Psoas muscle (tissue), 8 donors: ENCODE results near the gene CFP. TPM values are rescaled to one million over a fixed set of nuclear protein-coding genes. Genes with fewer than 3 reads are reported as not detected.
"Not testable (repeated sequence)": the region's sequence is repeated elsewhere in the genome, so short reads cannot be mapped to it uniquely, and the experiment has no call there.

ENCODE experiments used
- ATAC-seq, 4 donors: fragments of 200-7000 bp; cut with Tn5 transposase; one replicate each; pipeline ENCODE4 v1.9.1; 2020; ENCODE audit warnings: moderate library complexity in 3 of 4, mild to moderate bottlenecking in 2 of 4
- DNase-seq, 2 donors: peaks; one replicate each; pipeline ENCODE4 v3.0.0-alpha.2; 2020
- H3K27ac ChIP-seq: fragments of 200-600 bp; one replicate; pipeline ENCODE4 v1.8.0; 2022
- H3K27me3 ChIP-seq, 3 donors: fragments of 200-600 bp in 1 of 3; one replicate each; pipeline versions ENCODE4 v1.6.1 to v1.8.0; 2013 to 2022; ENCODE audit warnings: low read length in 2 of 3, mild to moderate bottlenecking in 2 of 3, moderate library complexity in 1 of 3; ENCODE audit not compliant: insufficient read depth in 3 of 3
- H3K36me3 ChIP-seq, 2 donors: fragments of 200-600 bp in 1 of 2; one replicate each; pipeline versions ENCODE4 v1.6.1 to v1.8.0; 2013 to 2022; ENCODE audit warnings: low read depth in 1 of 2, mild to moderate bottlenecking in 1 of 2, moderate library complexity in 1 of 2; ENCODE audit not compliant: insufficient read depth in 1 of 2
- H3K4me1 ChIP-seq: fragments of 200-600 bp; one replicate; pipeline ENCODE4 v1.8.0; 2022
- H3K4me3 ChIP-seq: fragments of 200-600 bp; one replicate; pipeline ENCODE4 v1.8.0; 2022; ENCODE audit warnings: mild to moderate bottlenecking
- H3K9me3 ChIP-seq: fragments of 200-600 bp; one replicate; pipeline ENCODE4 v1.8.0; 2022
- CTCF ChIP-seq: fragments of 200-600 bp; IDR thresholded peaks from one replicate; pipeline ENCODE4 v1.8.0; 2022; ENCODE audit warnings: antibody characterized with exemption
- WGBS, 3 donors: extraction: QIAGEN DNeasy Blood & Tissue Kit; methylation state at CpG; one replicate each; pipeline versions ENCODE4 v1.1.6 to v1.1.7; 2013; 5-methylcytosine and 5-hydroxymethylcytosine counted together
- intact Hi-C, 2 donors: fragments of 100-400 bp; cut with DNase I; formaldehyde crosslinking; loops; one replicate each; pipeline versions ENCODE4 v1.11.0 to v1.14.2; 2022
- long read RNA-seq, 2 donors: library from polyadenylated mRNA; unstranded; transcript quantifications; one replicate each; pipeline ENCODE4 v2.0.0, GENCODE V29; 2021
- polyA plus RNA-seq, 3 donors: library from polyadenylated mRNA; stranded (reverse); fragments of 200-250 nt; gene quantifications; one replicate each; pipeline ENCODE4 v1.2.3, GENCODE V29; 2013
- total RNA-seq, 4 donors: library from RNA; stranded (reverse); fragmentation: NEBNext Ultra II Directional in 2 of 4; extraction: Animal tissue kit (Norgen Biotek cat#: 25700) in 2 of 4; gene quantifications; one replicate each; pipeline versions ENCODE4 v1.2.1 to v1.2.4, GENCODE V29; 2021 to 2023
- donor health status: healthy with polysubstance abuse.
- donor health status: DM: no; HTN: no; CAD: no; lungs with moderate emphysema.
- donor health status: Bipolar disorder and iron deficiency.
- donor health status: healthy.
- donor health status: DM: yes; HTN: yes; CAD: no.
- donor health status: DM: no; HTN: no; CAD: no.
- donor health status: DM: no; HTN: no; CAD: no.
- donor health status: DM: yes; HTN: yes; CAD: no.

Gene CFP
- total RNA-seq, result 1 to 10 TPM in 3 of 4 donors, under 1 TPM in 1; 0.51 to 1.8 (median 1.6) TPM
- polyA plus RNA-seq, result 1 to 10 TPM in 1 of 3 donors, under 1 TPM in 2; 0.86 to 1.6 (median 0.90) TPM
- long read RNA-seq, donor 1, partial matches to known transcripts, result 0 of 3 reads
- long read RNA-seq, donor 1, other reads (novel, unspliced or antisense), result 0 of 3 reads
- long read RNA-seq, donor 2, transcript CFP-203 (9 exons, 1,592 nt), result major isoform, 5 of 5 reads
- long read RNA-seq, donor 2, partial matches to known transcripts, result 0 of 5 reads
- long read RNA-seq, donor 2, other reads (novel, unspliced or antisense), result 0 of 5 reads

GRCh38 chrX:47629419-47630200 lies at the start of gene CFP:
CFP (minus strand) TSS chrX:47629930; CDS start chrX:47629844, 86 bp downstream.
- no peak for TF ChIP-seq CTCF
- H3K27me3 ChIP-seq, result peaks cover 0 to 6% (median 0%) of the 10 kb centered on the region in 3 donors
- ATAC-seq (no peak), DNase-seq (no peak)
- no peaks in the 10 kb centered on the region for H3K9me3 ChIP-seq
- no peaks in the 10 kb centered on the region for H3K4me1 ChIP-seq
- WGBS, 3 donors, result 48 to 60% (median 56%) methylated on average over 11 to 14 of the region's 14 CpGs
- H3K27ac ChIP-seq, result no peak within 1 kb of the TSS
- H3K36me3 ChIP-seq, result peaks cover 0 to 4% of the 10 kb centered on the region in 2 donors
- intact Hi-C loops, result no loop called here
- no peak within 1 kb of the TSS for H3K4me3 ChIP-seq

- 57 to 65% (median 61%) methylated on average over 7 of the region's 7 CpGs for WGBS, 3 donors
- H3K4me1 ChIP-seq, intact Hi-C loops, H3K4me3 ChIP-seq, DNase-seq, H3K27ac ChIP-seq, H3K36me3 ChIP-seq, H3K27me3 ChIP-seq, H3K9me3 ChIP-seq, ATAC-seq: not testable (repeated sequence)
Measured at GRCh38 chrX:47675959-47676859, 46.5 kb upstream of the CFP start.

GRCh38 chrX:47674776-47675175 lies 45.0 kb upstream of the CFP start:
- Histone ChIP-seq H3K9me3 (no peaks in the 10 kb centered on the region), H3K36me3 (no peaks in the 10 kb centered on the region), H3K27ac (no peak overlapping the region), H3K4me1 (no peaks in the 10 kb centered on the region), H3K27me3 (peaks cover 0 to 4% (median 0%) of the 10 kb centered on the region in 3 donors), H3K4me3 (no peak overlapping the region)
- 73 to 79% (median 76%) methylated on average over 5 of the region's 5 CpGs for WGBS, 3 donors
- no peak for TF ChIP-seq CTCF
- DNase-seq (no peak), ATAC-seq (no peak)
- intact Hi-C loops, result no loop called here

GRCh38 chrX:47665797-47666196 lies 36.1 kb upstream of the CFP start:
- H3K27ac ChIP-seq, DNase-seq, intact Hi-C loops, H3K36me3 ChIP-seq, H3K4me1 ChIP-seq, H3K4me3 ChIP-seq, H3K27me3 ChIP-seq, H3K9me3 ChIP-seq, ATAC-seq: not testable (repeated sequence)
- 73 to 92% (median 86%) methylated on average over 4 of the region's 4 CpGs for WGBS, 3 donors

GRCh38 chrX:47664737-47665136 lies 35.0 kb upstream of the CFP start:
- no peaks in the 10 kb centered on the region for H3K9me3 ChIP-seq
- no peak for DNase-seq
- ATAC-seq, result no peak
- H3K27ac ChIP-seq, result no peak overlapping the region
- H3K4me1 ChIP-seq, result no peaks in the 10 kb centered on the region
- no peaks in the 10 kb centered on the region for H3K27me3 ChIP-seq
- intact Hi-C loops, result no loop called here
- 79 to 89% (median 86%) methylated on average over 5 of the region's 5 CpGs for WGBS, 3 donors
- no peak overlapping the region for H3K4me3 ChIP-seq
- no peaks in the 10 kb centered on the region for H3K36me3 ChIP-seq
- no peak for TF ChIP-seq CTCF
